Mesenchymal stem cell (in vitro differentiated cells and primary cell): ENCODE results near the gene SH3PXD2A.
A peak's percentile ranks its signal among the peaks of the same experiment; 100 is the strongest.

ENCODE experiments used
- DNase-seq: peaks from one replicate; pipeline ENCODE4 v3.0.0-alpha.2; 2013
- H2AFZ ChIP-seq: one replicate; pipeline ENCODE4 v1.6.1; 2013; ENCODE audit warnings: low read depth, mild to moderate bottlenecking, control low read depth, inconsistent platforms, low read length, moderate library complexity
- H2AK5ac ChIP-seq: 2 replicates; pipeline ENCODE4 v1.6.1; 2013; ENCODE audit warnings: low read length, moderate library complexity, mild to moderate bottlenecking, inconsistent platforms; ENCODE audit not compliant: severe bottlenecking
- H2BK120ac ChIP-seq: one replicate; pipeline ENCODE4 v1.6.1; 2013; ENCODE audit warnings: low read depth, mild to moderate bottlenecking, inconsistent platforms, low read length, moderate library complexity
- H2BK12ac ChIP-seq, 2 experiments: one replicate each; pipeline ENCODE4 v1.6.1; 2013; ENCODE audit warnings: inconsistent platforms in 2 of 2, low read length in 2 of 2, mild to moderate bottlenecking in 2 of 2, moderate library complexity in 2 of 2, control low read depth in 1 of 2
- H2BK15ac ChIP-seq: one replicate; pipeline ENCODE4 v1.6.1; 2013; ENCODE audit warnings: mild to moderate bottlenecking, low read depth, inconsistent platforms; ENCODE audit not compliant: poor library complexity, severe bottlenecking
- H2BK5ac ChIP-seq: 2 replicates; pipeline ENCODE4 v1.6.1; 2013; ENCODE audit warnings: low read depth, mild to moderate bottlenecking, low read length, control low read depth, inconsistent platforms; ENCODE audit not compliant: poor library complexity, severe bottlenecking
- H3K14ac ChIP-seq, 2 experiments: one replicate each; pipeline ENCODE4 v1.6.1; 2013; ENCODE audit warnings: inconsistent platforms in 2 of 2, low read length in 2 of 2, control low read depth in 1 of 2, mild to moderate bottlenecking in 1 of 2, moderate library complexity in 1 of 2
- H3K18ac ChIP-seq, 2 experiments: one replicate each; pipeline ENCODE4 v1.6.1; 2013; ENCODE audit warnings: inconsistent platforms in 2 of 2, low read length in 2 of 2, control low read depth in 1 of 2, low read depth in 1 of 2, mild to moderate bottlenecking in 1 of 2
- H3K23ac ChIP-seq, 2 experiments: one replicate each; pipeline ENCODE4 v1.6.1; 2013; ENCODE audit warnings: inconsistent platforms in 2 of 2, low read length in 2 of 2, mild to moderate bottlenecking in 2 of 2, moderate library complexity in 2 of 2, control low read depth in 1 of 2
- H3K27ac ChIP-seq: 2 replicates; pipeline ENCODE4 v1.5.1; 2013; ENCODE audit warnings: mild to moderate bottlenecking, moderate library complexity, low read length, control low read depth, inconsistent platforms; ENCODE audit not compliant: poor library complexity, severe bottlenecking
- H3K27me3 ChIP-seq, 2 experiments: 2 replicates each; pipeline versions ENCODE4 v1.6.1 to v1.7.0; 2013; ENCODE audit warnings: low read length in 2 of 2, mild to moderate bottlenecking in 2 of 2, moderate library complexity in 2 of 2, control low read depth in 1 of 2, inconsistent platforms in 1 of 2; ENCODE audit not compliant: control insufficient read depth in 1 of 2, insufficient read depth in 1 of 2
- H3K36me3 ChIP-seq, 2 experiments: 2 replicates each; pipeline versions ENCODE4 v1.6.1 to v1.7.0; 2013; ENCODE audit warnings: low read length in 2 of 2, control low read depth in 1 of 2, inconsistent platforms in 1 of 2, low read depth in 1 of 2, mild to moderate bottlenecking in 1 of 2; ENCODE audit not compliant: insufficient read depth in 2 of 2, control insufficient read depth in 1 of 2
- H3K4ac ChIP-seq, 2 experiments: one replicate each; pipeline ENCODE4 v1.6.1; 2013; ENCODE audit warnings: inconsistent platforms in 2 of 2, low read length in 2 of 2, mild to moderate bottlenecking in 2 of 2, moderate library complexity in 2 of 2, control low read depth in 1 of 2, low read depth in 1 of 2
- H3K4me1 ChIP-seq: 2 replicates; pipeline ENCODE4 v1.6.1; 2013; ENCODE audit warnings: low read depth, low read length, control low read depth; ENCODE audit not compliant: control insufficient read depth, insufficient read depth
- H3K4me2 ChIP-seq: 2 replicates; pipeline ENCODE4 v1.6.1; 2013; ENCODE audit warnings: low read length, mild to moderate bottlenecking, inconsistent platforms; ENCODE audit not compliant: poor library complexity, severe bottlenecking
- H3K4me3 ChIP-seq, 2 experiments: 2 replicates each; pipeline versions ENCODE4 v1.5.1 to v1.7.0; 2013; ENCODE audit warnings: low read length in 2 of 2, mild to moderate bottlenecking in 2 of 2, control low read depth in 1 of 2, low read depth in 1 of 2; ENCODE audit not compliant: insufficient read depth in 1 of 2
- H3K79me1 ChIP-seq: replicated peaks from 2 replicates; pipeline ENCODE4 v1.6.1; 2013; ENCODE audit warnings: mild to moderate bottlenecking, control low read depth, low read length, inconsistent platforms; ENCODE audit not compliant: poor library complexity, severe bottlenecking
- H3K9ac ChIP-seq: 2 replicates; pipeline ENCODE4 v1.7.0; 2013; ENCODE audit warnings: mild to moderate bottlenecking, low read length, moderate library complexity
- H3K9me3 ChIP-seq: 2 replicates; pipeline ENCODE4 v1.7.0; 2013; ENCODE audit warnings: mild to moderate bottlenecking, low read length; ENCODE audit not compliant: control insufficient read depth
- H4K8ac ChIP-seq: one replicate; pipeline ENCODE4 v1.6.1; 2013; ENCODE audit warnings: inconsistent platforms, mild to moderate bottlenecking, low read length, moderate library complexity
- H4K91ac ChIP-seq: one replicate; pipeline ENCODE4 v1.6.1; 2013; ENCODE audit warnings: mild to moderate bottlenecking, low read length, inconsistent platforms
- WGBS: methylation state at CpG from one replicate; pipeline ENCODE4 v1.1.7; 2013; ENCODE audit warnings: mixed read lengths; 5-methylcytosine and 5-hydroxymethylcytosine counted together

Gene SH3PXD2A

GRCh38 chr10:103692436-103692951 lies 162.9 kb downstream of the SH3PXD2A start:
- peaks cover 29% of the 10 kb centered on the region for H3K4me1 ChIP-seq
- no peak overlapping the region for H3K27ac ChIP-seq
- H2BK120ac ChIP-seq = no peak overlapping the region
- H4K8ac ChIP-seq = no peak overlapping the region
- no peaks in the 10 kb centered on the region for H3K79me1 ChIP-seq
- WGBS = 20% methylated on average over 35 of the region's 35 CpGs
- peak overlapping the region in 1 of 2 experiments; percentile 43 for H3K23ac ChIP-seq
- H4K91ac ChIP-seq = no peak overlapping the region
- peak overlapping the region; percentile 88 for H3K4me2 ChIP-seq
- peak overlapping the region; percentile 52 for H3K9ac ChIP-seq
- no peak for DNase-seq
- no peaks in the 10 kb centered on the region for H3K36me3 ChIP-seq
- peak overlapping the region; percentile 39 to 62 for H3K4me3 ChIP-seq
- H3K9me3 ChIP-seq = no peaks in the 10 kb centered on the region
- peak overlapping the region in 1 of 2 experiments; percentile 64 for H3K18ac ChIP-seq
- no peak overlapping the region for H2AK5ac ChIP-seq
- no peak overlapping the region for H2BK15ac ChIP-seq
- no peak overlapping the region for H2BK12ac ChIP-seq
- H3K14ac ChIP-seq = peak overlapping the region in 1 of 2 experiments; percentile 20
- H2BK5ac ChIP-seq = no peak overlapping the region
- H2AFZ ChIP-seq = no peak overlapping the region
- no peak overlapping the region for H3K4ac ChIP-seq
- peaks cover 4 to 47% of the 10 kb centered on the region in 2 experiments for H3K27me3 ChIP-seq

GRCh38 chr10:103691723-103692435 lies 163.5 kb downstream of the SH3PXD2A start:
- Histone ChIP-seq H2BK5ac (no peak overlapping the region), H3K14ac (peak overlapping the region in 1 of 2 experiments; percentile 68), H3K27me3 (peaks cover 4 to 47% of the 10 kb centered on the region in 2 experiments), H3K23ac (no peak overlapping the region), H3K4ac (no peak overlapping the region), H3K79me1 (no peaks in the 10 kb centered on the region), H3K9ac (no peak overlapping the region), H4K91ac (no peak overlapping the region), H2AFZ (no peak overlapping the region), H3K9me3 (no peaks in the 10 kb centered on the region), H2BK12ac (peak overlapping the region in 1 of 2 experiments; percentile 37), H3K4me3 (no peak overlapping the region), H2BK120ac (no peak overlapping the region), H3K36me3 (no peaks in the 10 kb centered on the region), H4K8ac (no peak overlapping the region), H3K4me1 (peaks cover 29% of the 10 kb centered on the region), H2BK15ac (no peak overlapping the region), H3K27ac (no peak overlapping the region), H3K18ac (peak overlapping the region in 1 of 2 experiments; percentile 38), H2AK5ac (no peak overlapping the region), H3K4me2 (no peak overlapping the region)
- no peak for DNase-seq
- WGBS = 31% methylated on average over 13 of the region's 17 CpGs

DNA sequence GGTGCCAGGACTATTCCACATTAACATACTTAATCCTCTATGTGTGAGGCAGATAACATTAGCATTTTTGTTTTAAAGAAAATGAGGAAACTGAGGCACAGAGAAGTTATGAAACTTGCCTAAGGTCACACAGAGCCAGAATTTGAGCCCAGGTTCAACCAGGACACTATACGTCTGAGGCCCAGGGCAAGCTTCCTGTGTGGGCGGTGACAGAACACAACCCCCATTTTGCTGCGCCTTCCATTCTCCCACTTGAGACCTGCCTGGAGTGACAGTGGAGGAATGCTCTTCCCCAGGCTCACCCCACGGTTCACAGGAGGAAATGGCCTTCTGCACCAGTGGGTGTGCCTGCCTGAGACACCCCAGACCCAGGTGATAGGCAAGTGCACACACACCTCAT lies 164.1 kb downstream of the SH3PXD2A start:
- Histone ChIP-seq H2BK15ac (no peak overlapping the region), H3K4ac (no peak overlapping the region), H3K4me3 (no peak overlapping the region), H2AFZ (no peak overlapping the region), H3K36me3 (no peaks in the 10 kb centered on the region), H2BK12ac (no peak overlapping the region), H2AK5ac (no peak overlapping the region), H3K79me1 (no peaks in the 10 kb centered on the region), H4K91ac (no peak overlapping the region), H3K23ac (no peak overlapping the region), H3K14ac (peak overlapping the region in 1 of 2 experiments; percentile 57), H3K27ac (no peak overlapping the region), H3K4me1 (peaks cover 23% of the 10 kb centered on the region), H3K18ac (no peak overlapping the region), H2BK120ac (no peak overlapping the region), H2BK5ac (no peak overlapping the region), H3K27me3 (peaks cover 4 to 47% of the 10 kb centered on the region in 2 experiments), H3K4me2 (no peak overlapping the region), H4K8ac (no peak overlapping the region), H3K9me3 (no peaks in the 10 kb centered on the region), H3K9ac (no peak overlapping the region)
- no peak for DNase-seq
- WGBS = 81% methylated on average over 4 of the region's 4 CpGs

- Histone ChIP-seq H2BK12ac (no peak overlapping the region), H3K27me3 (peaks cover 4 to 47% of the 10 kb centered on the region in 2 experiments), H3K14ac (no peak overlapping the region), H3K9ac (no peak overlapping the region), H3K23ac (no peak overlapping the region), H3K4me3 (no peak overlapping the region), H2AFZ (no peak overlapping the region), H4K8ac (no peak overlapping the region), H3K36me3 (no peaks in the 10 kb centered on the region), H2AK5ac (no peak overlapping the region), H4K91ac (no peak overlapping the region), H3K4ac (no peak overlapping the region), H3K18ac (no peak overlapping the region), H2BK15ac (no peak overlapping the region), H2BK120ac (no peak overlapping the region), H3K79me1 (no peaks in the 10 kb centered on the region), H2BK5ac (no peak overlapping the region), H3K4me1 (peaks cover 16% of the 10 kb centered on the region), H3K27ac (no peak overlapping the region), H3K9me3 (no peaks in the 10 kb centered on the region), H3K4me2 (no peak overlapping the region)
- WGBS = 71% methylated on average over 2 of the region's 2 CpGs
- no peak for DNase-seq
Measured at GRCh38 chr10:103690281-103690680, 165.1 kb downstream of the SH3PXD2A start.
